Sigmoid colon (tissue), 3 donors: ENCODE data around the gene CMSS1.

Experiments used
- POLR2A ChIP-seq, 2 donors: fragments of 450-650 bp; IDR thresholded peaks; one replicate each; pipeline ENCODE4 v1.6.1; 2016; ENCODE audit warnings: antibody characterized with exemption in 2 of 2, mild to moderate bottlenecking in 2 of 2, moderate library complexity in 2 of 2
- TF ChIP-seq, protein P1 (sequence below), 4 experiments: fragments of 450-650 bp in 3 of 4; fragments of 200-600 bp in 1 of 4; IDR thresholded peaks; one replicate each; pipeline ENCODE4 v1.5.1; 2016 to 2019; ENCODE audit warnings: antibody characterized with exemption in 4 of 4, mild to moderate bottlenecking in 3 of 4, moderate library complexity in 2 of 4

- TF ChIP-seq POLR2A (IDR thresholded peaks at IDR 0.05), result no peak
- TF ChIP-seq, protein P1, sequence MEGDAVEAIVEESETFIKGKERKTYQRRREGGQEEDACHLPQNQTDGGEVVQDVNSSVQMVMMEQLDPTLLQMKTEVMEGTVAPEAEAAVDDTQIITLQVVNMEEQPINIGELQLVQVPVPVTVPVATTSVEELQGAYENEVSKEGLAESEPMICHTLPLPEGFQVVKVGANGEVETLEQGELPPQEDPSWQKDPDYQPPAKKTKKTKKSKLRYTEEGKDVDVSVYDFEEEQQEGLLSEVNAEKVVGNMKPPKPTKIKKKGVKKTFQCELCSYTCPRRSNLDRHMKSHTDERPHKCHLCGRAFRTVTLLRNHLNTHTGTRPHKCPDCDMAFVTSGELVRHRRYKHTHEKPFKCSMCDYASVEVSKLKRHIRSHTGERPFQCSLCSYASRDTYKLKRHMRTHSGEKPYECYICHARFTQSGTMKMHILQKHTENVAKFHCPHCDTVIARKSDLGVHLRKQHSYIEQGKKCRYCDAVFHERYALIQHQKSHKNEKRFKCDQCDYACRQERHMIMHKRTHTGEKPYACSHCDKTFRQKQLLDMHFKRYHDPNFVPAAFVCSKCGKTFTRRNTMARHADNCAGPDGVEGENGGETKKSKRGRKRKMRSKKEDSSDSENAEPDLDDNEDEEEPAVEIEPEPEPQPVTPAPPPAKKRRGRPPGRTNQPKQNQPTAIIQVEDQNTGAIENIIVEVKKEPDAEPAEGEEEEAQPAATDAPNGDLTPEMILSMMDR (IDR thresholded peaks at IDR 0.05), result no peak
Observed at GRCh38 chr3:99873269-99874102, 55.8 kb downstream of the CMSS1 start.
